Measurements from ENCODE around the gene SENP8. TPM values are rescaled to one million over a fixed set of nuclear protein-coding genes. Genes with fewer than 3 reads are reported as not detected.

SENP8 gene
- total RNA-seq, 6 experiments from 2014 or later, result 3.4 to 4.8 (median 3.8) TPM

- H3K9me3 Mint-ChIP-seq, result no peaks in the 10 kb centered on the region
- TF ChIP-seq, protein P1, sequence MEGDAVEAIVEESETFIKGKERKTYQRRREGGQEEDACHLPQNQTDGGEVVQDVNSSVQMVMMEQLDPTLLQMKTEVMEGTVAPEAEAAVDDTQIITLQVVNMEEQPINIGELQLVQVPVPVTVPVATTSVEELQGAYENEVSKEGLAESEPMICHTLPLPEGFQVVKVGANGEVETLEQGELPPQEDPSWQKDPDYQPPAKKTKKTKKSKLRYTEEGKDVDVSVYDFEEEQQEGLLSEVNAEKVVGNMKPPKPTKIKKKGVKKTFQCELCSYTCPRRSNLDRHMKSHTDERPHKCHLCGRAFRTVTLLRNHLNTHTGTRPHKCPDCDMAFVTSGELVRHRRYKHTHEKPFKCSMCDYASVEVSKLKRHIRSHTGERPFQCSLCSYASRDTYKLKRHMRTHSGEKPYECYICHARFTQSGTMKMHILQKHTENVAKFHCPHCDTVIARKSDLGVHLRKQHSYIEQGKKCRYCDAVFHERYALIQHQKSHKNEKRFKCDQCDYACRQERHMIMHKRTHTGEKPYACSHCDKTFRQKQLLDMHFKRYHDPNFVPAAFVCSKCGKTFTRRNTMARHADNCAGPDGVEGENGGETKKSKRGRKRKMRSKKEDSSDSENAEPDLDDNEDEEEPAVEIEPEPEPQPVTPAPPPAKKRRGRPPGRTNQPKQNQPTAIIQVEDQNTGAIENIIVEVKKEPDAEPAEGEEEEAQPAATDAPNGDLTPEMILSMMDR (IDR thresholded peaks at IDR 0.05), result no peak
- H3K36me3 Mint-ChIP-seq (ENCODE audit: low read depth), result no peaks in the 10 kb centered on the region
- H3K27ac Mint-ChIP-seq, result no peak overlapping the region
- H3K4me3 Mint-ChIP-seq, result no peak overlapping the region
- H3K4me1 Mint-ChIP-seq (ENCODE audit: low read depth), result peaks cover 11% of the 10 kb centered on the region
- DNase-seq, result no peak
- H3K27me3 Mint-ChIP-seq (ENCODE audit: insufficient read depth), result no peaks in the 10 kb centered on the region; the same call in 1 of the 2 replicates
These were observed 18.2 kb downstream of the SENP8 start for GRCh38 chr15:72136170-72137051.

DNA sequence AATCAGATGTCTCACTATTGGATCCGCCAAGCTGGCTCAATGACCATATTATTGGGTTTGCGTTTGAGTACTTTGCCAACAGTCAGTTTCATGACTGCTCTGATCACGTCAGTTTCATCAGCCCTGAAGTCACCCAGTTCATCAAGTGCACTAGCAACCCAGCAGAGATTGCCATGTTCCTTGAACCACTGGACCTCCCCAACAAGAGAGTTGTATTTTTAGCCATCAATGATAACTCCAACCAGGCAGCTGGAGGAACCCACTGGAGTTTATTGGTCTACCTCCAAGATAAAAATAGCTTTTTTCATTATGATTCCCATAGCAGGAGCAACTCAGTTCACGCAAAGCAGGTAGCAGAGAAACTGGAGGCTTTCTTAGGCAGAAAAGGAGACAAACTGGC is 21.5 kb downstream of the SENP8 start:
- H3K9me3 Mint-ChIP-seq, result no peaks in the 10 kb centered on the region

GRCh38 chr15:72140088-72140487 is 21.9 kb downstream of the SENP8 start:
- H3K4me1 Mint-ChIP-seq (ENCODE audit: low read depth), result peaks cover 15% of the 10 kb centered on the region
- TF ChIP-seq, protein P1 (IDR thresholded peaks at IDR 0.05), result no peak
- no peak overlapping the region for H3K27ac Mint-ChIP-seq
- H3K4me3 Mint-ChIP-seq, result no peak overlapping the region
- DNase-seq, result no peak
- H3K9me3 Mint-ChIP-seq, result no peaks in the 10 kb centered on the region
- peaks cover 3% of the 10 kb centered on the region; the same call in 1 of the 2 replicates for H3K27me3 Mint-ChIP-seq (ENCODE audit: insufficient read depth)
- H3K36me3 Mint-ChIP-seq (ENCODE audit: low read depth), result no peaks in the 10 kb centered on the region

More for the DNA sequence above, 21.5 kb downstream of the SENP8 start:
- Mint-ChIP-seq H3K4me1 (ENCODE audit: low read depth) (peaks cover 15% of the 10 kb centered on the region), H3K36me3 (ENCODE audit: low read depth) (no peaks in the 10 kb centered on the region), H3K27ac (no peak overlapping the region), H3K27me3 (ENCODE audit: insufficient read depth) (peaks cover 1% of the 10 kb centered on the region; the same call in 1 of the 2 replicates), H3K4me3 (no peak overlapping the region)
- no peak for DNase-seq
- TF ChIP-seq, protein P1 (IDR thresholded peaks at IDR 0.05), result no peak

DNA sequence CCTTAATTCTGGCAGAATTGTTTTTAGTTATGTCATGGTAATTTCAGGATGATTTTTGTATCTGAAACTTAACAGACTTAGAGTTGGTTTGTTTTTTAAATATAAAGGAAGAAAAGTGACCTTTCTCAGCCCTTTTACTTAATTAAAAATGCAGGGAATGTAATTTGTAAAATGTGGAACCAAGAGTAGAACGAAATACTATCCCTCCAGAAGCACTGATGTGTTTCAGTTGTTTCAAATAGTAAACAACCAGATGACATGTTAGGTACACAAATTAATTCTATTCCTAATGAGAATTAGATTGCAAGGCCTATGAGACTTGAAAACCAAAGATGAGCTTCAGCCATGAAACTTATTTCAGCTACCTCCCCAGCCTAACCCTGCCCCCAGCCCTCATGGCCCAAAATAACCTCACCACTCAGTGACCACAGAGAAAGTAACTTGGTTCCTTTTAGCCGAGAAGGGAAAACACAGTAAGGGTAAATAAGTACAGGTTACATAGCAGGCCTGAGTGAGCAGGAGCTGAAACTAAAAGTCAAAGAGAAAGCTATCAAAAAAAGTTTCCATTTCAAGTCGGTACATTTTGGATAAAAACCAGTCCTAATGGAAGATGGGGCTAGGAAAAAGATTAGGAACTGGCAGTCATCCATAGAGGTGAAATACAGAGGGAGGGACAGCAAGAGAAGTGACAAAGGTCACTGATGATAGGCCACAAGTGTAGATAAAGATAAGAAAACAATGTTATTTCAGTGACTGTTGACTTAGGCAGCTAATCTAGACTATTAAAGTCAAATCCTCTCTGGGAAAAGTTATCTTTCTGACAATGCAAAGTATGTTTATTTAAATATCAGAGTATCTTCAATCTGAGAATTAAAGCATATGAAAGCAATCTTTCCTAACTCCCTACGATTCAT is 23.2 kb downstream of the SENP8 start:
- TF ChIP-seq, protein P1 (IDR thresholded peaks at IDR 0.05), result no peak
- Mint-ChIP-seq H3K36me3 (ENCODE audit: low read depth) (no peaks in the 10 kb centered on the region), H3K27ac (no peak overlapping the region), H3K4me3 (no peak overlapping the region), H3K27me3 (ENCODE audit: insufficient read depth) (peaks cover 4% of the 10 kb centered on the region; the same call in 1 of the 2 replicates), H3K4me1 (ENCODE audit: low read depth) (peaks cover 6% of the 10 kb centered on the region; the same call in 1 of the 2 replicates), H3K9me3 (no peaks in the 10 kb centered on the region)
- no peak for DNase-seq

GRCh38 chr15:72146221-72146620 is 28.0 kb downstream of the SENP8 start:
- H3K9me3 Mint-ChIP-seq, result no peaks in the 10 kb centered on the region
- H3K27me3 Mint-ChIP-seq (ENCODE audit: insufficient read depth), result peaks cover 4% of the 10 kb centered on the region; the same call in 1 of the 2 replicates
- no peak overlapping the region for H3K4me3 Mint-ChIP-seq
- H3K27ac Mint-ChIP-seq, result no peak overlapping the region
- H3K4me1 Mint-ChIP-seq (ENCODE audit: low read depth), result peaks cover 6% of the 10 kb centered on the region; the same call in 1 of the 2 replicates
- H3K36me3 Mint-ChIP-seq (ENCODE audit: low read depth), result no peaks in the 10 kb centered on the region
- TF ChIP-seq, protein P1 (IDR thresholded peaks at IDR 0.05), result no peak
- DNase-seq, result no peak

Data from HFFc6 (cell line).